ENCODE measurements around the gene SF3A1.

DNA sequence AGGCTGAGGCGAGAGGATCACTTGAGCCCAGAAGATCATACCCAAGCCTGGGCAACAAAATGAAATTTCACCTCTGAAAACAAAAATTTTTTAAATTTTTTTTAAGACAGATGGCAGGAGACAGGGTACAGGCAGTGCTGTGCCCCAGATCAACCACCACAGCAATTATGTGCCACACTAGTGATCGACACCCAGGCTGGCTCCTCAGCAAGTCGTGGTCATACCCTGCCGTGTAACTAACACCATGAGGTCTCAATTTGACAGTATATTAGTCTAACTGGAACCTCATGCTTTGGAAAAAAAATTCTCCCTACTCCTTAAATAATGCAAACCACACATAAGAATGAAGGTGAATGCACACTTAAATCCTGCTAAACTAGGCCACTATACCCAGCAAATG is 8.3 kb downstream of the SF3A1 start:
- TF ChIP-seq, protein P1, sequence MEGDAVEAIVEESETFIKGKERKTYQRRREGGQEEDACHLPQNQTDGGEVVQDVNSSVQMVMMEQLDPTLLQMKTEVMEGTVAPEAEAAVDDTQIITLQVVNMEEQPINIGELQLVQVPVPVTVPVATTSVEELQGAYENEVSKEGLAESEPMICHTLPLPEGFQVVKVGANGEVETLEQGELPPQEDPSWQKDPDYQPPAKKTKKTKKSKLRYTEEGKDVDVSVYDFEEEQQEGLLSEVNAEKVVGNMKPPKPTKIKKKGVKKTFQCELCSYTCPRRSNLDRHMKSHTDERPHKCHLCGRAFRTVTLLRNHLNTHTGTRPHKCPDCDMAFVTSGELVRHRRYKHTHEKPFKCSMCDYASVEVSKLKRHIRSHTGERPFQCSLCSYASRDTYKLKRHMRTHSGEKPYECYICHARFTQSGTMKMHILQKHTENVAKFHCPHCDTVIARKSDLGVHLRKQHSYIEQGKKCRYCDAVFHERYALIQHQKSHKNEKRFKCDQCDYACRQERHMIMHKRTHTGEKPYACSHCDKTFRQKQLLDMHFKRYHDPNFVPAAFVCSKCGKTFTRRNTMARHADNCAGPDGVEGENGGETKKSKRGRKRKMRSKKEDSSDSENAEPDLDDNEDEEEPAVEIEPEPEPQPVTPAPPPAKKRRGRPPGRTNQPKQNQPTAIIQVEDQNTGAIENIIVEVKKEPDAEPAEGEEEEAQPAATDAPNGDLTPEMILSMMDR (IDR thresholded peaks at IDR 0.05): no peak
- no peak for TF ChIP-seq POLR2A (IDR thresholded peaks at IDR 0.05)

Data from body of pancreas (tissue), 4 donors.